Natural killer cell treated with Interleukin-12 subunit alpha and Interleukin-12 subunit beta and Interleukin-15 and Interleukin-18, amount 100 ng/mL, for 72 hours (primary cell): ENCODE results near the gene KLHL40. TPM values are rescaled to one million over a fixed set of nuclear protein-coding genes. Genes with fewer than 3 reads are reported as not detected.

Experiments used
- ATAC-seq, 2 donors: fragments of 150-1000 bp; cut with Tn5 transposase in 1 of 2; sonication (Bioruptor Pico), chemical (Tn5 transposase) in 1 of 2; 2 replicates each; pipeline ENCODE4 v1.10.0; 2021
- DNase-seq: peaks from one replicate; pipeline ENCODE4 v3.0.0; 2022; ENCODE audit warnings: low spot score
- H3K27ac Mint-ChIP-seq, 2 donors: 1 replicate in 1 of 2; 2 replicates in 1 of 2; pipeline ENCODE4 v1.8.0; 2022; ENCODE audit warnings: mixed read lengths in 2 of 2, mild to moderate bottlenecking in 1 of 2, moderate library complexity in 1 of 2
- H3K27me3 Mint-ChIP-seq, 2 donors: 1 replicate in 1 of 2; 2 replicates in 1 of 2; pipeline ENCODE4 v1.8.0; 2022; ENCODE audit warnings: mixed read lengths in 2 of 2
- H3K36me3 Mint-ChIP-seq: one replicate; pipeline ENCODE4 v1.8.0; 2022; ENCODE audit warnings: mixed read lengths
- H3K4me1 Mint-ChIP-seq, 2 donors: 1 replicate in 1 of 2; 2 replicates in 1 of 2; pipeline ENCODE4 v1.8.0; 2022; ENCODE audit warnings: low read depth in 2 of 2, mixed read lengths in 2 of 2, mild to moderate bottlenecking in 1 of 2
- H3K4me3 Mint-ChIP-seq: one replicate; pipeline ENCODE4 v1.8.0; 2022; ENCODE audit warnings: mixed read lengths
- H3K9me3 Mint-ChIP-seq: 2 replicates; pipeline ENCODE4 v1.8.0; 2022; ENCODE audit warnings: mixed read lengths
- total RNA-seq, 2 donors: library from RNA; stranded (reverse); gene quantifications; one replicate each; pipeline ENCODE4 v1.2.3, GENCODE V29; 2022

Gene KLHL40
- total RNA-seq, 2 donors from 2014 or later = not detected

DNA sequence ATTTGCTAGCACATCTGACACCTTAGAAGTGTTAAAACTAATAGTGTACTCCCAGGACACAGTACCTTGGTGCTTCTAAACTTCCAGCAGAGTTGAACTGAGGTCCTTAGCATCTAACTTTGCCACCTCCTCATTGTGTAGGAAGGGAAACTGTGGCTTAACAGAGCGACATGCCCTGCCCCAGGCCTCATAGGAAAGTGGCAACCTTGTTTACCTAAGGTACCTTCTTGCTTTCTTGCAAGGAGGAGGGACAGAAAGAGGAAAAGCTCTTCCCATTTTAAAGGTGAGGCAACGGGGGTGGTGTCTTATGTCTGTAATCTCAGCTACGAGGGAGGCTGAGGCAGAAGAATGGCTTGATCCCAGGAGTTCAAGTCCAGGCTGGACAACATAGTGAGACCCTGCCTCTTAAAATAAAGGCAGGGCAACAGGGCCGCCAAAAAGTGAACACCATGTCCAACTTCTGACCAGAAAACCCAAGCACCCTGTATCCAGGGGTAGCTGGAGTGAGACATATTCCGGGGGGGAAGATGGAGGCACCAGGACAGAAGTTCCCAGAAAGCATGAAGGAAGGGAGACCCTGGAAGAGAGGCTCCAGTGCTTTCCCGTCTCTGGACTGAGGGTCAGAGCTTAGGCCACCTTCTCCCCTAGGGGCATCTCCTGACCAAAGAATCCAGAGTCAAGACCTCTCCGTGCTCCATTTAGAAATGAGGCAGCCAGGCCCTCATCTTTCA, 540 bp upstream of the KLHL40 start:
- DNase-seq (no peak), ATAC-seq (no peak)
- no peak overlapping the region for H3K4me3 Mint-ChIP-seq
- peaks cover 15% of the 10 kb centered on the region in 2 donors for H3K27me3 Mint-ChIP-seq
- H3K36me3 Mint-ChIP-seq = no peaks in the 10 kb centered on the region
- H3K4me1 Mint-ChIP-seq = peaks cover 0 to 3% of the 10 kb centered on the region in 2 donors
- no peak overlapping the region for H3K27ac Mint-ChIP-seq
- no peaks in the 10 kb centered on the region for H3K9me3 Mint-ChIP-seq

DNA sequence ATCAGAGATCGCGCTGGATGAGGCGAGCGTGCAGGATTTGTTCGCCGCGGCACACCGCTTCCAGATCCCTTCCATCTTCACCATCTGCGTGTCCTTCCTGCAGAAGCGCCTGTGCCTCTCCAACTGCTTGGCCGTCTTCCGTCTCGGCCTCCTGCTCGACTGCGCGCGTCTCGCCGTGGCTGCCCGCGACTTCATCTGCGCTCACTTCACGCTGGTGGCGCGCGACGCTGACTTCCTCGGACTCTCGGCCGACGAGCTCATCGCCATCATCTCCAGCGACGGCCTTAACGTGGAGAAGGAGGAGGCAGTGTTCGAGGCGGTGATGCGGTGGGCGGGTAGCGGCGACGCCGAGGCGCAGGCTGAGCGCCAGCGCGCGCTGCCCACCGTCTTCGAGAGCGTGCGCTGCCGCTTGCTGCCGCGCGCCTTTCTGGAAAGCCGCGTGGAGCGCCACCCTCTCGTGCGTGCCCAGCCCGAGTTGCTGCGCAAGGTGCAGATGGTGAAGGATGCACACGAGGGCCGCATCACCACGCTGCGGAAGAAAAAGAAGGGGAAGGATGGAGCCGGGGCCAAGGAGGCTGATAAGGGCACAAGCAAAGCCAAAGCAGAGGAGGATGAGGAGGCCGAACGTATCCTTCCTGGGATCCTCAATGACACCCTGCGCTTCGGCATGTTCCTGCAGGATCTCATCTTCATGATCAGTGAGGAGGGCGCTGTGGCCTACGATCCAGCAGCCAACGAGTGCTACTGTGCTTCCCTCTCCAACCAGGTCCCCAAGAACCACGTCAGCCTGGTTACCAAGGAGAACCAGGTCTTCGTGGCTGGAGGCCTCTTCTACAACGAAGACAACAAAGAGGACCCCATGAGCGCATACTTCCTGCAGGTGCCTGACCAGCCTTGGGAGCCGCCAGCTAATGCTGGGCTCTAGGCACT, 819 bp downstream of the KLHL40 start:
- no peak overlapping the region for H3K27ac Mint-ChIP-seq
- H3K27me3 Mint-ChIP-seq = peaks cover 15 to 17% of the 10 kb centered on the region in 2 donors
- peak; percentile 49 for DNase-seq
- no peak for ATAC-seq
- H3K4me1 Mint-ChIP-seq = peaks cover 0 to 3% of the 10 kb centered on the region in 2 donors
- H3K9me3 Mint-ChIP-seq = no peaks in the 10 kb centered on the region
- no peak overlapping the region for H3K4me3 Mint-ChIP-seq
- H3K36me3 Mint-ChIP-seq = no peaks in the 10 kb centered on the region

GRCh38 chr3:42686832-42687650, 1.7 kb downstream of the KLHL40 start:
- ATAC-seq = no peak
- peaks cover 0 to 3% of the 10 kb centered on the region in 2 donors for H3K4me1 Mint-ChIP-seq
- DNase-seq = peak; percentile 42
- H3K4me3 Mint-ChIP-seq = no peak overlapping the region
- H3K36me3 Mint-ChIP-seq = no peaks in the 10 kb centered on the region
- H3K9me3 Mint-ChIP-seq = no peaks in the 10 kb centered on the region
- H3K27ac Mint-ChIP-seq = no peak overlapping the region
- H3K27me3 Mint-ChIP-seq = peaks cover 7 to 14% of the 10 kb centered on the region in 2 donors

DNA sequence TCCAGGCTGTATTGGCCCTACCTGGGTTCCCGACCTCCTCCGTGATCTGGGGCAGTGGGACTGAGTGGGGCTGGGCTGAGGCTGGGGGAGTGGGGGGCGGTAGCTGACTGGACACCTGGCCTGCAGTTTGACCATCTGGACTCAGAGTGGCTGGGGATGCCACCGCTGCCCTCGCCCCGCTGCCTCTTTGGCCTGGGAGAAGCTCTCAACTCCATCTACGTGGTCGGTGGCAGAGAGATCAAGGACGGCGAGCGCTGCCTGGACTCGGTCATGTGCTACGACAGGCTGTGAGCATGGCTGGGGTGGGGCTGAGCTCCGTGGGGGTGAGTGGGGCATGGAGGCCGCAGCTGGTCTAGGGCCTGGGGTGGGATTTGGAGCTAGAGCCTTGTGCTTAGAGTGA, 2.7 kb downstream of the KLHL40 start:
- DNase-seq (no peak), ATAC-seq (no peak)
- Mint-ChIP-seq H3K27me3 (peaks cover 7 to 10% of the 10 kb centered on the region in 2 donors), H3K9me3 (no peaks in the 10 kb centered on the region), H3K27ac (no peak overlapping the region), H3K4me1 (peaks cover 0 to 3% of the 10 kb centered on the region in 2 donors), H3K4me3 (no peak overlapping the region), H3K36me3 (no peaks in the 10 kb centered on the region)

DNA sequence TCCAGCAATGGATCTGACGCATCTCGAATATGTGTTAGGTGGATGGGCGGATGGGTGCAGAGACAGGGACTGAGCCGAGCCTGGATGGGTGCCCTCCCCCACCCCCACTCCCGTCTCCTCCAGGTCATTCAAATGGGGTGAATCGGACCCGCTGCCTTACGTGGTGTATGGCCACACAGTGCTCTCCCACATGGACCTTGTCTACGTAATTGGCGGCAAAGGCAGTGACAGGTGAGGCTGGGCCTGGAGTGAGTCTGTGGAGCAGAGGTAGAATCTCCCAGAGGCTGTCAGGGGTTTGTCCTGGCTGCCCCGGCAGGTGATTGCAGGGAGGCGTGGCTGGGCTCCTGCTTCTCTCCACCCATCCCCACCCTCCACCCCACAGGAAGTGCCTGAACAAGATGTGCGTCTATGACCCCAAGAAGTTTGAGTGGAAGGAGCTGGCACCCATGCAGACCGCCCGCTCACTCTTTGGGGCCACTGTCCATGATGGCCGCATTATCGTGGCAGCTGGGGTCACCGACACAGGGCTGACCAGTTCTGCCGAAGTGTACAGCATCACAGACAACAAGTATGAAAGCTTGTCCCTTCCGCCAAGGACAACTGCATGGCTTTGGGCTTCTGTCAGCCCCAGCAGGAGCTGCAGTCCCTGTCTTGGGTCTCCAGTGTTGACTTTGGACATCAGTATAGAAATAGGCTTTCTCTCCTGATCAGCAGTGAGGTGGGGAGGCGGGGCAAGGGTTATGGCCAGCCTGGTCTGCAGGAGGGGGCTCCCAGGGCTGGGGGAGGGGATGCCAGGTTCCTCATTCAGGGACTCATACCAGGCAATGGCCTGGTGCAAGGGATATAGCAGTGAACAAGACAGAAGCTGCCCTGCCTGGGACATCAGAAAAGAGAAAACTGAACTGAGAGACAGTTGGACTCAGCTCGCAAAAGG, 3.4 kb downstream of the KLHL40 start:
- ATAC-seq (no peak), DNase-seq (peak; percentile 32)
- peaks cover 7 to 9% of the 10 kb centered on the region in 2 donors for H3K27me3 Mint-ChIP-seq
- no peaks in the 10 kb centered on the region for H3K36me3 Mint-ChIP-seq
- peaks cover 0 to 3% of the 10 kb centered on the region in 2 donors for H3K4me1 Mint-ChIP-seq
- no peaks in the 10 kb centered on the region for H3K9me3 Mint-ChIP-seq
- no peak overlapping the region for H3K4me3 Mint-ChIP-seq
- no peak overlapping the region for H3K27ac Mint-ChIP-seq

DNA sequence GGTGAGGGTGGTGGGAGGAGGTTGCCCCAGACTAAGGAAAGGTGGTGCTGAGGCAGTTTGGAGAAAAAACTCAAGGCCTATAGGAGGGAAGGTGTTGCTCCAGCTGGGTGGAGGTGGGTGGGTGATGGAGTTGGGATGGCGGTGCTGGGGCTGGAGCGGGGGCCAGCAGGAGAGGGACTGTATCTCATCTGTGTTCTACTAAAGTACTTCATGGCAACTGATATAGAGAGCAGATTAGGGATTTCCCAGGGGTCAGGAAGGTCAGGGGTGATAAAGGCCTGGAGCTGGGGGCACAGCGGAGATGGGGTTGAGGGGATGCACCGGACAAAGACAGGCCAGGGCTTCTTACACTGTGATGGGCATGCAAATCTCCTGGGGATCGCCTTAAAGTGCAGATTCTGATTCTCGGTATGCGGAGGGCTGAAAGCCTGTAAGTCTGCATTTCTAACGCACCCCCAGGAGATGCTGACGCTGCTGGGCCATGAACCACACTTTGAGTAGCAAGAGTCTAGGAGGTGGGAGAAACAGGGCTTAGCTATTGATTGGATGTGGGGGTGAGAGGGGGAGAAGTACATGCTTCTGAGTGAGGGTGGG, 4.2 kb downstream of the KLHL40 start:
- peak; percentile 51 for DNase-seq
- Mint-ChIP-seq H3K27ac (no peak overlapping the region), H3K4me3 (no peak overlapping the region), H3K27me3 (peaks cover 7 to 9% of the 10 kb centered on the region in 2 donors), H3K36me3 (no peaks in the 10 kb centered on the region), H3K9me3 (no peaks in the 10 kb centered on the region), H3K4me1 (peaks cover 0 to 3% of the 10 kb centered on the region in 2 donors)
- no peak for ATAC-seq

- Mint-ChIP-seq H3K27me3 (peaks cover 7 to 9% of the 10 kb centered on the region in 2 donors), H3K4me3 (no peak overlapping the region), H3K4me1 (peaks cover 0 to 3% of the 10 kb centered on the region in 2 donors), H3K9me3 (no peaks in the 10 kb centered on the region), H3K36me3 (no peaks in the 10 kb centered on the region), H3K27ac (no peak overlapping the region)
- peak; percentile 52 for DNase-seq
- ATAC-seq = no peak
Measured at GRCh38 chr3:42690191-42690590, 4.9 kb downstream of the KLHL40 start.

DNA sequence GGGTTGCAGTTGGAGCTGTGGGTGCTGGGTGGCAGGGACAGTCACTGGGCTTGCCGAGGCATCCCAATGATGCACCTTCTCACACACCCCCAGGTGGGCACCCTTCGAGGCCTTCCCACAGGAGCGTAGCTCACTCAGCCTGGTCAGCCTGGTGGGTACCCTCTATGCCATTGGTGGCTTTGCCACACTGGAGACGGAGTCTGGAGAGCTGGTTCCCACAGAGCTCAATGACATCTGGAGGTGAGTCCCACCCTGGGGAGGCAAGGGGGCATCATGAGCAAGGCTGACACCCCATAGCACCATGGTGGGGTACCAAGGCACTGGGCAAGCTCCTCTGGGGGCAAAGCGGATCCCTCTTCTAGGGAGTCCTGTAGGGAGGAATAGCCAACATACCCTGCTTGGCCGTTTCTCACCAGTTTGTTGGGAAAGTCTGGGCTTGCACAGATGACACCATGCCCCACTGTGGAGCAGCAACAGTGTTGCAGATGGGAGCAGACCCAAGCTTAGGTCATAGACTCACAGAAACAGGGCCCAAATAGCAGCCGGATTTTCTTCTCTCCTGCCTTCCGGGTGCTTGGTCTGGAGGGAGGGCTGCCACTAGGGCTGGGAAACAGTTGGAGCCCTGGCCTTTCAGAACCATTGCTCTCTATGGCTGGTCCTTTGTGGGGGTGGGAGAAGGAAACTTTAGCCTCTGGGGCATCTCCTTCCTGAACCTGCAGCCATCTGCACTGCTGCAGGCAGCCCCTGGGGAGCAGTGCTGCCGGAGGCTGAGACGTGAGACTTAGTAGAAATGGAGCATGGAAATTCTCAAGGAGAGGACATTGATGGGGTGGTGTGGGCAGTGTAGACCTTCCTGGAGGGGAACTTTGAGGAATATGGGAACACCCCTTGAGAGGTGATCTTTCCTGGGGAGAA, 5.7 kb downstream of the KLHL40 start:
- Mint-ChIP-seq H3K4me1 (no peaks in the 10 kb centered on the region), H3K4me3 (no peak overlapping the region), H3K36me3 (no peaks in the 10 kb centered on the region), H3K9me3 (no peaks in the 10 kb centered on the region), H3K27ac (no peak overlapping the region), H3K27me3 (peaks cover 6 to 7% of the 10 kb centered on the region in 2 donors)
- DNase-seq = peak; percentile 20
- peak in 1 of 2 donors; percentile 2 for ATAC-seq

GRCh38 chr3:42691816-42692666, 6.7 kb downstream of the KLHL40 start:
- Mint-ChIP-seq H3K4me3 (no peak overlapping the region), H3K27ac (no peak overlapping the region), H3K27me3 (peaks cover 2 to 4% of the 10 kb centered on the region in 2 donors), H3K9me3 (no peaks in the 10 kb centered on the region), H3K4me1 (no peaks in the 10 kb centered on the region), H3K36me3 (no peaks in the 10 kb centered on the region)
- ATAC-seq (no peak), DNase-seq (peak; percentile 54)

GRCh38 chr3:42692667-42693529, 7.6 kb downstream of the KLHL40 start:
- no peak overlapping the region for H3K27ac Mint-ChIP-seq
- no peak for DNase-seq
- no peaks in the 10 kb centered on the region for H3K36me3 Mint-ChIP-seq
- peaks cover 0 to 2% of the 10 kb centered on the region in 2 donors for H3K27me3 Mint-ChIP-seq
- H3K9me3 Mint-ChIP-seq = no peaks in the 10 kb centered on the region
- no peak overlapping the region for H3K4me3 Mint-ChIP-seq
- ATAC-seq = no peak
- H3K4me1 Mint-ChIP-seq = no peaks in the 10 kb centered on the region
